Astrocyte (in vitro differentiated cells and primary cell): Measurements from ENCODE around the gene HS6ST1. TPM values are rescaled to one million over a fixed set of nuclear protein-coding genes. Genes with fewer than 3 reads are reported as not detected.
"Not testable (repeated sequence)": the region's sequence is repeated elsewhere in the genome, so short reads cannot be mapped to it uniquely, and the experiment has no call there.

Source experiments
- DNase-seq: peaks from one replicate; pipeline ENCODE4 v3.0.0-alpha.2; 2010; ENCODE audit warnings: low read depth
- FAIRE-seq: peaks from 2 replicates; lab custom pipeline; 2011; peaks lifted over from hg19 to GRCh38; lab: Jason Lieb, UNC
- H2AFZ ChIP-seq: 2 replicates; pipeline ENCODE4 v1.6.0; 2012; ENCODE audit warnings: low read depth, low read length, inconsistent platforms
- H3K27ac ChIP-seq: 2 replicates; pipeline ENCODE4 v1.5.1; 2011; ENCODE audit warnings: low read depth, low read length, inconsistent platforms
- H3K27me3 ChIP-seq: 2 replicates; pipeline ENCODE4 v1.6.0; 2011; ENCODE audit warnings: low read length, inconsistent platforms; ENCODE audit not compliant: insufficient read depth
- H3K36me3 ChIP-seq: 2 replicates; pipeline ENCODE4 v1.5.1; 2011; ENCODE audit warnings: low read length, inconsistent platforms; ENCODE audit not compliant: insufficient read depth
- H3K4me1 ChIP-seq: 2 replicates; pipeline ENCODE4 v1.5.1; 2011; ENCODE audit warnings: low read length, inconsistent platforms; ENCODE audit not compliant: insufficient read depth
- H3K4me2 ChIP-seq: 2 replicates; pipeline ENCODE4 v1.6.0; 2012; ENCODE audit warnings: low read length, inconsistent platforms
- H3K4me3 ChIP-seq: 2 replicates; pipeline ENCODE4 v1.5.1; 2011; ENCODE audit warnings: low read depth, mild to moderate bottlenecking, low read length, inconsistent platforms; ENCODE audit not compliant: insufficient read depth
- H3K79me2 ChIP-seq: 2 replicates; pipeline ENCODE4 v1.6.0; 2012; ENCODE audit warnings: mild to moderate bottlenecking, low read length, inconsistent platforms; ENCODE audit not compliant: insufficient read depth
- H3K9ac ChIP-seq: 2 replicates; pipeline ENCODE4 v1.6.0; 2012; ENCODE audit warnings: mild to moderate bottlenecking, low read length, inconsistent platforms
- H3K9me3 ChIP-seq: 2 replicates; pipeline ENCODE4 v1.5.1; 2012; ENCODE audit warnings: low read depth, mild to moderate bottlenecking, low read length, inconsistent platforms; ENCODE audit not compliant: insufficient read depth
- H4K20me1 ChIP-seq: 2 replicates; pipeline ENCODE4 v1.6.0; 2012; ENCODE audit warnings: low read length, inconsistent platforms; ENCODE audit not compliant: insufficient read depth
- H3K27ac Mint-ChIP-seq: one replicate; pipeline ENCODE4 v1.8.0; 2021; ENCODE audit warnings: mild to moderate bottlenecking, mixed read lengths; ENCODE audit not compliant: unreplicated experiment
- H3K27me3 Mint-ChIP-seq: one replicate; pipeline ENCODE4 v1.8.0; 2021; ENCODE audit warnings: low read depth, mixed read lengths; ENCODE audit not compliant: unreplicated experiment
- H3K36me3 Mint-ChIP-seq: one replicate; pipeline ENCODE4 v1.8.0; 2021; ENCODE audit warnings: low read depth, mixed read lengths; ENCODE audit not compliant: unreplicated experiment
- H3K4me1 Mint-ChIP-seq: one replicate; pipeline ENCODE4 v1.8.0; 2021; ENCODE audit warnings: low read depth, mixed read lengths; ENCODE audit not compliant: unreplicated experiment
- H3K4me3 Mint-ChIP-seq: one replicate; pipeline ENCODE4 v1.8.0; 2021; ENCODE audit warnings: mild to moderate bottlenecking, moderate library complexity, mixed read lengths; ENCODE audit not compliant: unreplicated experiment
- H3K9me3 Mint-ChIP-seq: one replicate; pipeline ENCODE4 v1.8.0; 2021; ENCODE audit warnings: mild to moderate bottlenecking, mixed read lengths; ENCODE audit not compliant: unreplicated experiment
- CTCF ChIP-seq: IDR thresholded peaks from 2 replicates; pipeline ENCODE4 v1.5.1; 2011; ENCODE audit warnings: low read depth, mild to moderate bottlenecking, inconsistent platforms, low read length, moderate library complexity; ENCODE audit not compliant: insufficient read depth
- EZH2 ChIP-seq: IDR thresholded peaks from 2 replicates; pipeline ENCODE4 v1.6.1; 2012; ENCODE audit warnings: mild to moderate bottlenecking, low read length, inconsistent platforms; ENCODE audit not compliant: insufficient read depth
- total RNA-seq: library from RNA; stranded (reverse); gene quantifications from 2 replicates; pipeline ENCODE4 v1.2.1, GENCODE V29; 2021

HS6ST1 gene
- total RNA-seq, 1 donor from 2014 or later = 20.5 TPM

GRCh38 chr2:128259585-128259984 is 59.1 kb downstream of the HS6ST1 start:
- no peaks in the 10 kb centered on the region for H3K9me3 Mint-ChIP-seq
- no peak for DNase-seq
- H3K27ac Mint-ChIP-seq = no peak overlapping the region
- H3K4me3 Mint-ChIP-seq = no peak overlapping the region
- Histone ChIP-seq H4K20me1 (no peaks in the 10 kb centered on the region), H3K4me1 (peaks cover 10% of the 10 kb centered on the region), H3K36me3 (no peaks in the 10 kb centered on the region), H3K4me3 (no peak overlapping the region), H3K79me2 (no peaks in the 10 kb centered on the region), H2AFZ (no peak overlapping the region), H3K9me3 (no peaks in the 10 kb centered on the region), H3K27me3 (no peaks in the 10 kb centered on the region), H3K27ac (no peak overlapping the region), H3K4me2 (no peak overlapping the region), H3K9ac (no peak overlapping the region)
- TF ChIP-seq CTCF = no peak
- TF ChIP-seq EZH2 = no peak
- FAIRE-seq = no peak
- no peaks in the 10 kb centered on the region for H3K36me3 Mint-ChIP-seq
- H3K4me1 Mint-ChIP-seq = peaks cover 7% of the 10 kb centered on the region
- H3K27me3 Mint-ChIP-seq = no peaks in the 10 kb centered on the region

GRCh38 chr2:128258218-128258617 is 60.5 kb downstream of the HS6ST1 start:
- FAIRE-seq (no peak), DNase-seq (no peak)
- Histone ChIP-seq H3K4me3 (no peak overlapping the region), H3K9ac (no peak overlapping the region), H3K4me2 (no peak overlapping the region), H3K27me3 (no peaks in the 10 kb centered on the region), H3K4me1 (peaks cover 10% of the 10 kb centered on the region), H4K20me1 (no peaks in the 10 kb centered on the region), H3K9me3 (no peaks in the 10 kb centered on the region), H3K79me2 (no peaks in the 10 kb centered on the region), H3K27ac (no peak overlapping the region), H2AFZ (no peak overlapping the region), H3K36me3 (no peaks in the 10 kb centered on the region)
- Mint-ChIP-seq H3K27ac (no peak overlapping the region), H3K36me3 (no peaks in the 10 kb centered on the region), H3K4me1 (peaks cover 7% of the 10 kb centered on the region), H3K9me3 (no peaks in the 10 kb centered on the region), H3K4me3 (no peak overlapping the region), H3K27me3 (peaks cover 3% of the 10 kb centered on the region)
- TF ChIP-seq EZH2 (no peak), CTCF (no peak)

DNA sequence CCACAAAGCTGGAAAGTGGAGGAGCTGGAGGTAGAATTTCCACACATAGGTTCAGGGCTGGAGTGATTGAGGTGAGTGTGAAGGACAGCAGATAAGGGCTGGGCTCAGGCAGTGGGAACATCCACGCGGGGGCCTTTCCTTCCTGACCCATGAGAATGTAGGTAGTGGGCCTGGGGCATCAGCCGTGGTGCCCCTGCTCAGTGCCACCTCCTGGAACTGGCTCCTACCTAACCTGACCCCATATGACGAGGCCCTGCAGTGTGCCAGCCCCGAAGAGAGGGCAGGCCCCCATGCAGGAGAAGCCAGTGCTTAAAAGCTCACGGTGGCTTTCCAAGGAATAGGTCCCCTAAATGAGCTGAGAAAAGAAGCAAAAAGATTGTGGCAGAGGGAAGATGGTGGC is 66.2 kb downstream of the HS6ST1 start:
- Mint-ChIP-seq H3K27ac (no peak overlapping the region), H3K4me3 (no peak overlapping the region), H3K27me3 (peaks cover 5% of the 10 kb centered on the region), H3K4me1 (no peaks in the 10 kb centered on the region), H3K36me3 (no peaks in the 10 kb centered on the region), H3K9me3 (no peaks in the 10 kb centered on the region)
- Histone ChIP-seq H3K27me3 (no peaks in the 10 kb centered on the region), H3K36me3 (no peaks in the 10 kb centered on the region), H3K4me1 (no peaks in the 10 kb centered on the region), H2AFZ (no peak overlapping the region), H3K9ac (no peak overlapping the region), H3K4me2 (no peak overlapping the region), H3K9me3 (no peaks in the 10 kb centered on the region), H3K79me2 (no peaks in the 10 kb centered on the region), H3K27ac (no peak overlapping the region), H3K4me3 (no peak overlapping the region), H4K20me1 (no peaks in the 10 kb centered on the region)
- no peak for TF ChIP-seq EZH2
- TF ChIP-seq CTCF = no peak
- DNase-seq (no peak), FAIRE-seq (no peak)

- not testable (repeated sequence) for FAIRE-seq, H3K36me3 Mint-ChIP-seq
These were observed 66.6 kb downstream of the HS6ST1 start for GRCh38 chr2:128252086-128252485.

More at GRCh38 chr2:128252086-128252485, 66.6 kb downstream of the HS6ST1 start:
- not testable (repeated sequence) for H3K4me3 ChIP-seq, H2AFZ ChIP-seq, H3K27ac ChIP-seq, H3K9ac ChIP-seq, H3K9me3 Mint-ChIP-seq, H3K4me3 Mint-ChIP-seq, H3K79me2 ChIP-seq, H4K20me1 ChIP-seq, H3K4me1 Mint-ChIP-seq, H3K4me2 ChIP-seq, H3K9me3 ChIP-seq, H3K27ac Mint-ChIP-seq, DNase-seq, H3K36me3 ChIP-seq, H3K27me3 Mint-ChIP-seq, H3K4me1 ChIP-seq, H3K27me3 ChIP-seq
